T-helper 2 cell (primary cell): Measurements from ENCODE around the gene PRKAG1.

Source experiments
- DNase-seq, 5 experiments: peaks; one replicate each; pipeline versions ENCODE4 v3.0.0 to v3.0.0-alpha.2; 2012 to 2022

PRKAG1 gene

DNA sequence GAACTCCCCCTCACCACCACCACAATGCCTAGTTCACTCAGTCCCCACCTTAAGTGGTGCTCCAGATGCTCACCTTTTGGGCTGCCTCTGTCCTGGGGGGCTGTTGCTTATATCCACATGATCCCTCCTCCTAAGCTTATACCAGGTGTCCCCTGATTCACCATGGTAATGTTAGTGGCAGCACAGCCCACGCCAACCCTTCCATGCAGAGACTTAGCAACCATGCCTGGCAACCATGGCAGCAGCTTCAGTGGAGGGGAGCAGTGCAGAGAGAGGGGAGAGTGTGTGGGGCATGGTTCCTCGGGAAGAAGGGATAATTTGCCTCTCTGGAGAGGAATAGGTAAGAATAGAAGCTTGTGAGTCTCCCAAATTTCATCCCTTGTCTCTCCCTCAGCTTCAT is 18.2 kb downstream of the PRKAG1 start:
- no peak for DNase-seq

DNA sequence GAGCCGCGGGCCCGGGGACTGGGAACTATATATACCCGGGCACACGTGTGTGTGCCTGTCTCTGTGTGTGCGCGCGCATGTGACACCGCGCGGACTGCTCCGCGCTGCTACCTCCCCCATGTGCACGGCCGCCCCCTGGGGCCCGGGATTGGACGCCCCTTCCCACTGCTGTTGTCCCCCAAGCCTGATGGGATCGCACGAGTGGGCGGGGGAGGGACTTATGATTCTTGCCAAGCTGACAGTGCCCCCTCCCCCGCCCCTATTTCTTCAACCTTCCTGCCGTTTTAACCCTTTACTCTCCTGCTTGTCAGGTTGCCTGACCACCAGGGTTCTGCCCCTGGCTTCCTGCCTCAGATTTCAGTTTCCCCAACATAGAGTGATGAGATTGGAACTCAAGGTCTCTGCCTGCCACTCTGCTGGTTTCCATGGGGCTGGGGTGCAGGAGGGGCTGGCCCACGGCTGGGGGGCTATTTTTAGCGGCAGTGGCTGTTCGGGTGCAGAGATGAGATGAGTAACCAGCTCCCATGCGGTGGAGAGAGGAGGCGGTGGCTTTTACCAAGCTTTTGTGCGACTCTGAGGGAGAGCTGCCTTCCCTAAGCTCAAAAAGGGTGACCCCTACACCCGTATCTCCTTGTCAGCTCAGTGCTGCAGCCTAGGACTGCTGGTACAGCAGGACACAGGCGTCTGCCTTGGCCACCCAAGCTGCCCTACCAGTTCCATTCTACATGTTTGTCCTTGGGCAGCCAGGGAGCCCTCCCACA is 19.0 kb downstream of the PRKAG1 start, which contains the start of gene DDN:
Gene DDN, minus strand, starts transcription at position 5 of the 761 bp plus-strand sequence. CDS start 88 bp downstream, outside the sequence.
- DNase-seq = peak in 2 of 5 experiments; percentile 41 to 66

DNA sequence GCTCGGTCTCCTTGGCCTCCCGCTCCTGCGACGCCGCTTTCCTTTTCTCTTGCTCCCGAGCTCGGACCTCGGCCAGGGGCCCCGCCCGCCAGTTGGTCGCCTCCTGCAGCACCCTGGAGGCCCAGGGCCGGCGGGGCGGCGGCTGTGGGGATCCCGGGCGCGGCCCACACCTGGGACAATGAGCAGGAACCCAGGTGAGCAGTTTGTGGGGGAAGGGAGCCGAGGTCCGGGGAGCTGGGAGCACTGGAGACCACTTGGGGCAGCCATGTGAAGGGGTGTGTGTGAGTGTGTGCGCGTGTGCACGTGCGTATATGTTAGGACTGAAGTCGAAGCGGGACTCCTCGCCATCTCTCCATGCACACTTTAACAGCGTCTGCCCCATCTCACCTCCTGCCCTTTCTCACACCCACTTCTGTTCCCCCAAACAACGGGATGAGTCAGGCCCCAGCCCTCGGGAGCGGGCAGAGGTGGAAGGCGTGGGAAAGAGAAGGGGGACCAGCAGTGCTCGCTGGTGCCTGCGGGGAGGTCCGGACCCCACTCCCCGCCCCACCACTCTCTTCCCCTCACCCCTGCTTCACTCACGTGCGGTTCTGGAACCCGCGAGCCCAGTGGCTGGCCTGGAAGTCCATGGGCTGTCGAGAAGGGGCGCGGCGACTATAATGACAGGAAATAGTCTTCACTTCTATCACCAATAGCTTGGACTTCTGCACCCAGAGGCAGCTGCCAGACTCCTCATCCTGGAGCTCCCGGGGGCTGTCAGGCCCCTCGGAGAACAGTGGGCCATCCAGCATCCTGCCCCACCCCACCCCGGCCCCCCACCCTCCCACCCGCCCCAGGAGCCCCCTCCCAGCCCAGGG is 19.9 kb downstream of the PRKAG1 start:
- DNase-seq = peak in 2 of 5 experiments; percentile 16 to 37

DNA sequence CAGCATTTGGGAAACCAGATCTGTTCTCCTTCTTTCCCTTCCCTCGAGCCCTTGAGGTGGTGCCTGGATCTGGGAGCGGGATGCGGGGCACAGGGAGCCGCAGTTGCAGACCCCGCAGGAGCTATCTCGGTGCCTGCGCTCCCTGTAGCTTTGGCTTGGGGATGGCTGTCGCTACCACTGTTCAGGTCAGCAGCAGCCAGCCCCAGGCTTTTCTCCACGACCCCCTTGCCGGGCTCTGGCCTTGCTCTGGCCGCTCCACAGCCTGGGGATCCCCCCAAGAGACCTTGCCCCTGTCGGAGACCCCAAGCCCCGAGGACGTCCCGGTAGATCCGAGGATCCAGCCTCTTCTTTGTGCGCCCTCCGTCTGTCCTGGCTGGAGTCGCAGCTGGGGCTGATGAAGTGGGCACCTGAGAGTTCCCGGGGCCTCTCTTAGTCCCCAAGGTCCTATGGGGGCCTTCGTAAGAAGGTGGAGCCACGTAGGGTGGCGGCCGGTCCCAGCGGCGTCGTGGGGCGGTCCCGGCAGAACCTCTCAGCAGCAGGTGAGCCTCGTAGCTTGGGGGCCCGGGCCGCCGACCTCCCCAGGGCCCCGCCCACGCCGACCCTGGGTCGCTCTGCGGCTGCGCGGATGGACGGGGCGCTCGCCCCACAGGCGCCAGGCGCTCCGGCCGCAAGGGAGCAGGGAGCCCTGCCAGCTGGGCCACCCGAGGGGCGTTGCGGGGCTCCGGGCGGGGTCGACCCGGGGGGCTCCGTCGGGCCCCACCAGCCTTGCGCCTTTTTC is 20.7 kb downstream of the PRKAG1 start:
- peak in 1 of 5 experiments; percentile 26 for DNase-seq

DNA sequence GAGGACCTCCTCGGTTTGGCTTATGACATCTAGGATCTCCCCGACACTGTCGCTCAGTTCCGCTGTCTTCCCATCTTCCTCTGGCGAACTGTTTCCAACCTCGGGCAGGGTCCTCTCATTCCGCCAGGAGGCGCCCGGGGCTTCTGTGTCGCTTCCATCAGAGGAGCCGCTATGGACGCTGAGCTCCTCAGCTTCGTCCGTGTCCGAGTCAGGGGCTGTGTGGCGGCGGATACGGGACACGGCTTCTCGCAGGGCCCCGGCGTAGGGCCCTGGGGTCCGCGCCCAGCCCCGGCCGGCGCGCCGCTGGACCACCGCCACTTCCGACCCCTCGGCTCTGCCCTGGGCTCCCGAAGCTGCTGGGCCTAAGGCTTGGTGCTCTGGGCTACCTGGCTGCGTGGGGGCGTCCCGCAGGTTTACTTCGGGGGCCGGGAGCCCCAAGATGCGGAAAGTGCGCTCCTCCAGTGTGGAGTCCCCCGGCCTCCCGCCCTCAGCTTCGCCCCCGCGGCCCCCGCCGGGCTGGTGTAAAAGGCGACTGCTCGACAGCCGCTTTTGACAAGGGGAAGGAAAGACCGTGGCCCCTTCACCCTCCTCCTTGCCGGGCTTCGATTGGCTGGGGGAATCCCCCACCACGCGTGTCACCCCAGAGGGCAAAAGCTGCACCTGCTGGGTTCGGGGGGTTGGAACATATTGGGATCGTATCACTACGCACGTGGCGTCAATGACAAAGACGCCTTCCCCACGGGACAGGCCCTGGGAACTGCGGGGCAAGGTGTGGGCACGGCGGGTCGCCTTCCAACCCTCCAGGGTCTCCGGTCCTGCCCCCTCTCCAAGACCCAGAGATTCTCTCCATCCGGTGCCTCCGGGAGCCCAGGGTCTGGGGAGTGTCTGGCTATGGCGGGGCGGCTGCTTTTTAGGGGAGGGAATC is 21.5 kb downstream of the PRKAG1 start:
- DNase-seq = peak in 4 of 5 experiments; percentile 47 to 70 (median 52)

DNA sequence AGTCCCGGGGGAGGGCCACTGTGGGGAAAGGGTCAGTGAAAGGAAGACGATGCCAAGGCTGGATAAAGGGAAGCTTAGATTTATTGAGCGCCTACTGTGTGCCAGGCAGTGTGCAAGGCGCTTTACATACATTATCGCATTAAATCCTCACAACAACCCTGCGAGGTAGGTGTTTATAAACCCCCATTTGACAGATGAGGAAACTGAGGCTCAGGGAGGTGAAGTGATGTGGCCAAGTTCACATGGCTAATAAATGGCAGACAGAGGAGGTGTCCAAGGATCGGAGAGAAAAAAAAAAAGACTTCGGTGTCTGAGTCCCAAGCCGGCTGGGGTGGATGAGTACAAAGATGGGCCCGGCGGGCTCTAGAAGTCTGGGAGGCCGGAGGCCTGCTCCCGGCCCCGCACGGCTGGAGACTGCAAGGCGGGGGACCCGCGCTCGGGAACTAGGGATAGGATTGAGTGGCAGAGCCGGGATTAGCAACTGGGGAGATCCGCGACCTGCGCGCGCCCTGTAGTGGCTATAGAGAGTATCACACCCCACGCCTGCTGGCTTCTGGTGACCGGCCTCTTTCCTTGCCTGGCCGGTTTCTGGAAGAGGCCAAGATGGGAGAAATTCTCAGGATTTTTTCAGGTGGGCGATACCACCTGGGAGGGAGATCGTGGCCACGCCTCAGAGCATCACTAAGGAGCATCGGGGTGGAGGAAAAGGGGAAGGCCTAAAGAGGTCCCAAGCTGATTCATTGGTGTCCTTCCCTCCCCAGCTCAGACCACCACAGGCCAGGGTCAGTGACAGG is 23.3 kb downstream of the PRKAG1 start:
- peak in 2 of 5 experiments; percentile 25 to 40 for DNase-seq

DNA sequence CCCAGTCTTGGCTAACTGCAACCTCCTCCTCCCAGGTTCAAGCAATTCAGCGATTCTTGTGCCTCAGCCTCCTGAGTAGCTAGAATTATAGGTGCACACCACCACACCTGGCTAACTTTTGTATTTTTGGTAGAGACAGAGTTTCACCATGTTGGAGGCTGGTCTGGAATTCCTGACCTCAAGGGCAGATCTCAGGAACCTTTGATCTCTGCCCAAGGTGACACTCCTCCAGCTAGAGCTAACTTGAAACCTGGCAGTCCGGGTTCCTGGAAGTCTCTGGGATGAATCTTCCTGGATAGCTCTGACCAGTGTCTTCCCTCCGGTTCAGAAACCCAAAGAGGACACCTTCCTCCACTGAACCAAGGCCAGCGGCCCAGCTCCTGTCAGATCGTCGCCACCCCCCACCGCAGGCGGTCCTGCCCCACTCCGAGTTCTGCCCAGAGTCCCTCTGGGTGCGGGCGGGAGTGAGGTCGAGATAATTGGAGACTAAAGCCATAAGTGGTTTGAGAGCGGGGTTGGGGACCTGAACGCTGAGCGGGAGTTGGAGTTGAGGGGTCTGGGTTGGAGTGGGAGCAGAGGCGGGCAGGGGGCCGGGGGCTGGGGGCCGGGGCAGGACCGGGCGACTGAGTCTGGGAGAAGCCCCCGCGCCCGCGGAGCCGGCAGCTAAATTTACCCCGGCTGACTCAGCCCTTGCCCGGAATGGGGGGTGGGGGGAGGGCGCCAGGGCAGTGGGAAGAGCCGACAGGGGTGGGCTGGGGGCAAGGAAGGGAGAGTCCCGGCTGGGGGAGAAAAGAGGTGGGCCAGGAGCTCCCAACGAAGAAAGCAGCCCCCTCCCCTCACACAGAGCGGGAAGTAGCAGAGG is 24.1 kb downstream of the PRKAG1 start:
- DNase-seq = no peak

DNA sequence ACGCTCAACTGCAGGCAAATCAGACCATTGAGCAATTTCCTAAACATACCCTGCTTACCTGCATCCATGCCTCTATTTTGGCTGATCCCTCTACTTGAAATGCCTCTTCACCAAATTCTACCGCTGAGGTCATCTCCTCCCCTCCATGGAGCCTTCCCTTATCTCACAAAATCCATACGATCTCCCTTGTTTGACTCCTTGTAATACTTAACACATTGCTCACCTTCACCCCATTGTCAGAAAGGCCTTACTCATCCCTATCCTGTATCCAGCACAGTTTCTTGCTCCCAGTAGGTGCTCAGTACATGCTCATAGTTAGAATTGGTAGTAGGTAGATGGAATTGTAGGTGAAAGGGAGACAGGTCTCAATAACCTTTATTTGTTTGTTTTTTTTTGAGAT is 24.8 kb downstream of the PRKAG1 start:
- no peak for DNase-seq

DNA sequence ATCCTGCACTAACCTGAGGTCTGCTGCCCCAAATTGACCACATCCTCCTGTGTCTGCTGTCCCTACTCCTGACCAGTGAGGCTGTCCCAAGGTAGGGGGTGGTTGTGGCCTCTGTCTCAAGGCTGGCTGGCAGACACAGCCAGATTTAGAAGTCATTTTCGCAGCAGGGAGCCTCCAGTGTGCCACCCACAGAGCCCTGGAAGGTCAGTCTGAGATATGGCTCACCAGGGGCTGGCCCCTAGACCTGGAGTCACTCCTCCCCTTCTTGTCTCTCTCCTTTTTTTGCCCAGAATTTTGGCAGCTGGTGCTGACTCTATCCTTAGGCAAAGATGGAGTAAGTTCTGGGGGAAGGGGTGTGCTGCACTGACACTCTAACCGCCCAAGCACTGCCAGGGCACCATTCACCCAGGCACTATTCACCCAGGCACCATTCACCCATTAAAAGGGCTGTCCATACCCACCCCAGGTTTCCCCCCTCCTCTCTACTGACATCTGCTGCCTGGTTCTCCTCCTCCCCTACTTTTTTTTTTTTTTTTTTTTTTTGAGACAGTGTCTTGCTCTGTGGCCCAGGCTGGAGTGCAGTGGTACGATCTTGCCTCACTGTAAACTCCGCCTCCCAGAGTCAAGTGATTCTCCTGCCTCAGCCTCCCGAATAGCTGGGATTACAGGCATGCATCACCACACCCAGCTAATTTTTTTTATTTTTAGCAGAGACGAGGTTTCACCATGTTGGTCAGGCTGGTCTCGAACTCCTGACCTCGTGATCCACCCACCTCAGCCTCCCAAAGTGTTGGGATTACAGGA is 27.1 kb downstream of the PRKAG1 start:
- no peak for DNase-seq

DNA sequence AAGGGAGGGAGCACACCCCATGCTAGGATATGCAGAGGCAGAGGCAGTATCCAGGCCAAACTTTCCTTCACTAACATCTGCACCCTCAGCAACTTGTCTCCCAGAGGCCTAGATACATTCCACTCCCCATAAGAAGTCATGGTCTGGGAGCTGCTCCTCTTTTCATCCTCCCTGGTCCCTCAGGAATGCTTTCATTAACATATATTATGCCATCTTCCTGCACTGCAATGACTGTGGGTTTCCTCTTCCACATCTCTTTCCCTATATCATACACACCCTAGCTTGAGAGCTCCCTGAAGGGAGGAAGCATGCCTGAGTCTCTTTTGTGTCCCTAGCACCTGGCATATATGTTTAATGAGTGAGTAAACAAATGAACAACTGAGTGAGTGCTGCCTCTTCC is 28.0 kb downstream of the PRKAG1 start:
- DNase-seq = no peak

DNA sequence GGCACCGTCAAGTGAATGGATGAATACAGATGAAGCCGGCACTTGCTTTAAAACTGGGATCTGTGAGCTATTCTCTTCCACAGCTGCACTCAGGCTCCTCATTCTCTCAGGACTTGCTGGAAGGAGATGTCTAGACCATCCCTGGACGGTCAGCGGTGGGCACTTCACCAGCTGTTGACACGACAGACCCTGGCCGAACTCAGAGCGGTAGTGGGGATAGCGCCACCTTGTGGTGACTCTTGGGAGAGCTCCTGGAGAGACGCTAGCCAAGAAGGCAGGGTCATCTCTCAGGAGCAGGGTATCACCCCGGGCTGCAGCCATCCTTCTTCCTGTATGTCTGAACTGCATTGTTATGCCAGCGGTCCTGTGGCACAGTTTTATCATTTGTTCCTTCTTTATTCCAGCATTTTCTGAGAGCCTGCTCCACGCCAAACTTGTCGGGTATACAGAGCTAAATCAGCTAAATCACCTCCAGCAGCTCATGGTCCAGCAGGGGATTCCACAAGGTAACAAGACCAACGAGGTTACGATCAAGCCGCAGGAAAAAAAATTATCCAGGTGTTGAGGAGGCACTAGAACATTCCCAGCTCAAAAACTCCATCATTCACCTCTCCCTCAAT is 30.4 kb downstream of the PRKAG1 start:
- peak; percentile 51 to 65 (median 57) for DNase-seq

DNA sequence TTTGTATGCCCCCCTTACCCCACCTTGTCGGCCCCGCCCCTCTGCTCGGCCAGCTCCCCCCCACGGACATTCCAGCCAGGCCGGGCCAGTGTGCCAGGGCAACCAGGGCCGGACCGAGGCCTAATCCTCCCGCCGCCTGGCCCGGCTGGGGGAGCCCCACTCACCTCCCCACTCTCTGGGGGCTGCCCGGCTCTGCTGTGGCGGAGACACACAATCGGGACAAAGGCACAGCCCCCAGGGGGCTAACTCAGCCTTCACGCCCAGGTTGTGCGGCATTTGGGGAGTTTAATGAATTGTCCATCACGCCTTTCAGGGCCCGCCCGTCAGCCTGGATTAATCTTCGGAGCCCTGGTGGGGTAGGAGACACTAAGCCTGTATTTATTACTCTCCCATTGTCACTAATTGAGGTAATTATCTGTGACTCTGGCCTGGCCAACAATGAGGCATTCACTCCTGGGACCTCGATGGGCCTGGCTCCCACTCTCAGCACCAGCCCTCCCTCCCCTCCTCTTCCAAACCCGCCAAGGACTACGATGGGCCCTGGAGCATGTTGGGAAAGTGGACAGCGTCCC is 31.8 kb downstream of the PRKAG1 start:
- no peak for DNase-seq

DNA sequence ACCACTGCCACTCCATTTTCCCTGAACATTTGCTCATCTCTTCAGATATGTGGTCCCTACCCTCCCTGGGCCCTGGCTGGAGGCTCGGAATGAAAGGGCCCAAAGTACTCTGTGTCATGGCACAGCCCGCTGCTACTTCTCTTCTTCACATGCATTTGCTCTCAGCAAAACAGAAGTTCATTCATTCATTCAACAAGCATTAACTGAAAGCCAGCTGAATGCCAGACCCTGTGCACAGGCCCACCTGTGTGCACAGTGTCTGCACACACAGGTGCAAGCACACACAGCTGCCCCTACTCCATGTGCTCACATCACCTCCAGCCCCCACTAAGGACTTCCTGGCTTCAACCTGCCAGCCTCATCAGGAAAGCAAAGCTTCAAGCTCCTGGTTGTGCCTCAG is 32.7 kb downstream of the PRKAG1 start:
- no peak for DNase-seq

DNA sequence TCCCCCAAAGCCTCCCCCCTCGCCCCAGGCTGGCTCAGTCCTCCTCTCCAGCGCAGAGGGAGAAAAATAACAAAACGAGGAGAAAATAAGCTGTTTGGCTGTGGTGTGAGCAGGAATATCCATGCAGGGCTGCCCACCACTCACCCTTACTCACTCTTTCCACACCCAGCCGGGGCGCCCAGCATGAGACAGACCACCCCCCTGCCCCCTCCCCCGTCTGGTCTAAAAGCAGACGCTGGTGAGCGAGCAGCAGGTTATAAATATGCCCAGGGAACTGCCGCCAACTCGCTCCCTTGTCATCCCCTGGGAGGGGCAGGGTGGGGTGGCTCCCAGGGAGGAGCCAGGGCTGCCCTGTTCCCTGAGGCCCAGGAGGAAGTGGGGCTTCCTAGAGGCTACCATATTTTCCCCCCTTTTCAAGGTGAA is 33.1 kb downstream of the PRKAG1 start:
- DNase-seq = no peak

DNA sequence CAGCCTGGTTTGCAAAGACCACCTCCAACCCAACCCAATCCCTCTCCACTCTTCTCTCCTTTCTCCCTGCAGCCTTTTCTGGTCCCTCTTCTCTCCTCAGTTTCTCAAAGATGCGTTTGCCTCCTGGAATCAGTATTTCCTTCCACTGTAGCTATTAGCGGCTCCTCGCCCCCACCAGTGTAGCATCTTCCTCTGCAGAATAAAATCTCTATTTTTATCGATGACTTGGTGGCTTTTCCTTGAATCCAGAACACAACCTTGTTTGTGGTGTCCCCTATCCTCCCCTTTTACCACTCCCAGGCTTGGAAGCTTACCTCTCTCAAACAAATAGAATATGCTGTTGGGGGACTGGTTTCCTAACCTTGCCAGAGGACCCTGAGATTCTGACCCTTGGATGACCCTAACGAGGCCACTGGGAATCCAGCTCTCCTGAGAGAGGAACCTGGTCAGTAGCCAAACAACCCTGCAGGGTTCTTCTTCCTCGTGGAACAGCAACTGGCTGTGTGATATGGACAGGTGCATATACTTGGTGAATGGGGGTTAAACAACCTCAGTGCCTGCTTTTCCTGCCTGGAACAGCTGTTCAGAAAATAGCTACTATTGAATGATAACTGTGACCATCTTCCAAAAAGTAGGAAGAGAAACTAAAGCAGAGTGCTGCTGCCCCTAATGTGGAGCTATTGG is 36.0 kb downstream of the PRKAG1 start:
- no peak for DNase-seq

DNA sequence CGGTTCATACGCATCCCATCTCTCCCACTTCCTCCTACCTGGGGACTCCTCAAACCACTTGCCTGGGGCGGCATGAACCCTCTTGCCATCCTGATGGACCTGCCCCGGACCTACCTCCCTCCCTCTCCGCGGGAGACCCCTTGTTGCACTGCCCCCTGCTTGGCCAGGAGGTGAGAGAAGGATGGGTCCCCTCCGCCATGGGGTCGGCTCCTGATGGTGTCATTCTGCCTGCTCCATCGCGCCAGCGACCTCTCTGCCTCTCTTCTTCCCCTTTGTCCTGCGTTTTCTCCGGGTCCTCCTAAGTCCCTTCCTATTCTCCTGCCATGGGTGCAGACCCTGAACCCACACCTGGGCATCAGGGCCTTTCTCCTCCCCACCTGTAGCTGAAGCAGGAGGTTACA is 36.8 kb downstream of the PRKAG1 start:
- DNase-seq = no peak

DNA sequence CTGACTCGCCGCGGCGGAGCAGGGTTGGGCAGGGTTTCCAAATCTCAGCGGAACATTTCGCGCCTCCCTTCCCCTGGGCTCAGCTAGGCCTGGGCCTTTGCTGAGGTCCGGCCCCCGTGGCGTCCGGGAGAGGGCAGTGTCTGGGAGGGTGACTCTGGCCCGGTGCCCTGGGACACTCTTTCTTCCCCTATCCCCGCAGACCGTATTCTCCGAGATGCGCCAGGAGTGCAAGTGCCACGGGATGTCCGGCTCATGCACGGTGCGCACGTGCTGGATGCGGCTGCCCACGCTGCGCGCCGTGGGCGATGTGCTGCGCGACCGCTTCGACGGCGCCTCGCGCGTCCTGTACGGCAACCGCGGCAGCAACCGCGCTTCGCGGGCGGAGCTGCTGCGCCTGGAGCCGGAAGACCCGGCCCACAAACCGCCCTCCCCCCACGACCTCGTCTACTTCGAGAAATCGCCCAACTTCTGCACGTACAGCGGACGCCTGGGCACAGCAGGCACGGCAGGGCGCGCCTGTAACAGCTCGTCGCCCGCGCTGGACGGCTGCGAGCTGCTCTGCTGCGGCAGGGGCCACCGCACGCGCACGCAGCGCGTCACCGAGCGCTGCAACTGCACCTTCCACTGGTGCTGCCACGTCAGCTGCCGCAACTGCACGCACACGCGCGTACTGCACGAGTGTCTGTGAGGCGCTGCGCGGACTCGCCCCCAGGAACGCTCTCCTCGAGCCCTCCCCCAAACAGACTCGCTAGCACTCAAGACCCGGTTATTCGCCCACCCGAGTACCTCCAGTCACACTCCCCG is 37.4 kb downstream of the PRKAG1 start:
- peak in 3 of 5 experiments; percentile 55 to 84 (median 66) for DNase-seq
